ENCODE data around the gene IL20RA.

DNA sequence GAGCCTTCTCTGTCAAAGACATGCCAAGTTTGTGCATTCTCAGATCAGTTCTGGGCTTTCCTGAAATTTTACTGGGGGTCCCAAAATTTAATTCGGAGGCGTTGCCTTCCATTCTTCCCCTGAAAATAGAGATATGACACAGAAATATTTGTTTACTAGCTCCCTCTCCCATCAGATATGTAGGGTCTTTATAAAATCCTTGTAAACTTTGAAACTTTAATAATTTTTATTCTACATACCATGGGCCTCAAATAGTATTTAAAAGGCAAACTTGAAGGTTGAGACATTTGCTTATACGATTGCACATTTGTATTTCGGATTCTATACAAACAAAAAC, 54.6 kb downstream of the IL20RA start:
- TF ChIP-seq CREB1 (IDR thresholded peaks at IDR 0.05; ENCODE audit: low read depth) (no peak), RAD21 (IDR thresholded peaks at IDR 0.05; ENCODE audit: low read depth) (no peak), FOXM1 (IDR thresholded peaks at IDR 0.05; ENCODE audit: borderline replicate concordance, low read depth) (no peak), EP300 (IDR thresholded peaks at IDR 0.05; ENCODE audit: borderline replicate concordance) (no peak)

Data from Ishikawa (cell line).